Middle frontal gyrus (tissue), 1 donor: ENCODE data around the gene UGT2B11.
"Not testable (repeated sequence)": the region's sequence is repeated elsewhere in the genome, so short reads cannot be mapped to it uniquely, and the experiment has no call there.

ENCODE experiments used
- DNase-seq: peaks from one replicate; pipeline ENCODE4 v3.0.0-alpha.2; 2015; ENCODE audit warnings: low spot score; ENCODE audit errors: extremely low spot score

Gene UGT2B11

GRCh38 chr4:69170233-69171134 lies 44.1 kb downstream of the UGT2B11 start:
- not testable (repeated sequence) for DNase-seq

DNA sequence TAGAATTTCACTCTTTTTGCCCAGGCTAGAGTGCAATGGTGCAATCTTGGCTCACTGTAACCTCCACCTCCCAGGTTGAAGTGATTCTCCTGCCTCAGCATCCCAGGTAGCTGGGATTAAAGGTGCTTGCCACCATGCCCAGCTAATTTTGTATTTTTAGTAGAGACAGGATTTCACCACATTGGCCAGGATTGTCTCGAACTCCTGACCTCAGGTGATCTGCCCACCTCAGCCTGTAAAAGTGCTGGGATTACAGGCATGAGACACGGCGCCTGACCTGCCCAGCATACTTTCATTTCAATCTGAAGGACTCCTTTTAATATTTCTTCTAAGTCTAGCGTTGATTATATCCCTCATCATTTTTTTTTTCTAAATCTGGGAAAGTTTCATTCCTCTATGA lies 45.4 kb downstream of the UGT2B11 start:
- not testable (repeated sequence) for DNase-seq

DNA sequence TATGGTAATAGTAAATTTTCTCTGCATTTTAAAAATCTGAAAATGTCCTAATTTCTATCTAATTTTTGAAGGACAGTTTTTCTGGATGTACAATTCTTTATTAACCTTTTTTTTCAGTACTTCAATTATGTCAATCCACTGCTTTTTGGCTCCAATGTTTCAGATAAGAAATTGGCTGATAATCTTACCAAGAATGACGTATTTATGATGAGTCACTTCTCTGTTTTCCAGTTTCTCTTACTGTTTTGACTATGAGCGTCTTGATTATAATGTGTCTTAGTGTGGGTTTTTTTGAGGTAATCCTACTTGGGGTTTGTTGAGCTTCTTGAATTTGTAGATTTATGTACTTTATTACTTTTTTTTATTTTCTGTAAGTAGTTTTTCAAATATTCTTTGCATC lies 47.2 kb downstream of the UGT2B11 start:
- DNase-seq: no peak

- DNase-seq: not testable (repeated sequence)
Observed at GRCh38 chr4:69166376-69166775, 48.2 kb downstream of the UGT2B11 start.

DNA sequence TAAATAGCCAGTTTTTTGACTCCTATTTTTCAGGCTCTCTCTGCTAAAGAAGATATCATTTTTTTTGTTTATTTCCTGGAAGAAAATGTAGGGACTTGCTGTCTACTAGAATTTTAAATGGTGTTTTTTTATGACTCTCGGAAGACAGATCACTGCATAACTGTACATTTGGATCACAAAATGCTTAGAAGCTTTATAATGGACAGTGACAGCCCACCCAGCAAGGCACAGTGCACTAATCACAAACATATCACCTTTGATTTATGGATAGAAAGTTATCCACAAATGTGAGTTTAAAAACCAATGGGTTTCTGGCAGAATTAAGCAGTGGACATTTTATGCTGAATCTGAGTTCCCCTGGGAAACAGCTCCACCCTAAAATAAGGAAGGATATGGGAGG lies 48.8 kb downstream of the UGT2B11 start:
- not testable (repeated sequence) for DNase-seq

- no peak for DNase-seq
Observed at GRCh38 chr4:69156913-69157312, 57.6 kb downstream of the UGT2B11 start.

GRCh38 chr4:69154021-69154420 lies 60.5 kb downstream of the UGT2B11 start:
- DNase-seq: no peak
